ENCODE data around the gene MITF.

Gene MITF, protein sequence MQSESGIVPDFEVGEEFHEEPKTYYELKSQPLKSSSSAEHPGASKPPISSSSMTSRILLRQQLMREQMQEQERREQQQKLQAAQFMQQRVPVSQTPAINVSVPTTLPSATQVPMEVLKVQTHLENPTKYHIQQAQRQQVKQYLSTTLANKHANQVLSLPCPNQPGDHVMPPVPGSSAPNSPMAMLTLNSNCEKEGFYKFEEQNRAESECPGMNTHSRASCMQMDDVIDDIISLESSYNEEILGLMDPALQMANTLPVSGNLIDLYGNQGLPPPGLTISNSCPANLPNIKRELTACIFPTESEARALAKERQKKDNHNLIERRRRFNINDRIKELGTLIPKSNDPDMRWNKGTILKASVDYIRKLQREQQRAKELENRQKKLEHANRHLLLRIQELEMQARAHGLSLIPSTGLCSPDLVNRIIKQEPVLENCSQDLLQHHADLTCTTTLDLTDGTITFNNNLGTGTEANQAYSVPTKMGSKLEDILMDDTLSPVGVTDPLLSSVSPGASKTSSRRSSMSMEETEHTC

DNA sequence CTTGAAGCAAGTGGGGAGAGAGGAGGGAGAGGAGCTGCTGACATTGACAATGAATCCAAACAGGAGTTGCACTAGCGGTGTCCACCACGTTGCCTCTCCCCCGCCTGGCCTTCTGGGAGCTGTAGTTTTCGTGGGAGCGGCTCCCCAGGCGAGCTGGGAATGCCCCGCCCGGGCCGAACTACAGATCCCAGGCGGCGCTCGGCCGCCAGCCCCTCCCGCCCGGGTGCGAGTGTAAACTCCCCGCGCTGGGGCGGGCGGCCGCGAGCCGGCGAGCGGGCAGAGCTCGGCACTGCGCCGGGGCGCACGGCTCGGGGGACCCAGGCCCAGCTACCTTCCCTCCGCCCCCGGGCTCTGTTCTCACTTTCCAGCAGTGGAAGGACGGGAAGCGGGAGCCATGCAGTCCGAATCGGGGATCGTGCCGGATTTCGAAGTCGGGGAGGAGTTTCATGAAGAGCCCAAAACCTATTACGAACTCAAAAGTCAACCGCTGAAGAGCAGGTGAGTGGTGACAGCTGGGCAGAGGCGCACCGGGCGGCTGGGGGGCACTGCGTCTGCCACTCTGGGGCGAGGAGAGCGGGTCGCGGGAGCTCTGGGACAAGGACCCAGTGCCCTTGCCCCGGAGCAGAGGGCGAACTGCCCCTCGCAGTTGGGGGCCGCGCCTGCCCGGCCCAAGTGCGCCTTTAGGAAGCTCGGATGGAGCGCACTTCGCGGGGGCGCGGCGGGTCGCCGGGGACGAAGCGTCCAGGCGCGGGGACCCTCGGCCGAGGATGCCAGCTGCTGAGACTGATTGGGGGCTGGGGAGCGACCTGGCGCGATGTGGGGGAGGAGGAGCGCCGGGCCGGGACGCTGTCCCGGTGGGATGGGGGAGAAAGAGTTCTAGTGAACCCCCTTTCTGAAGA lies at the start of gene MITF:
MITF (plus strand) TSS at position 261 of the 899 bp plus-strand sequence; CDS start at position 395, 134 bp downstream.
- DNase-seq, result no peak

DNA sequence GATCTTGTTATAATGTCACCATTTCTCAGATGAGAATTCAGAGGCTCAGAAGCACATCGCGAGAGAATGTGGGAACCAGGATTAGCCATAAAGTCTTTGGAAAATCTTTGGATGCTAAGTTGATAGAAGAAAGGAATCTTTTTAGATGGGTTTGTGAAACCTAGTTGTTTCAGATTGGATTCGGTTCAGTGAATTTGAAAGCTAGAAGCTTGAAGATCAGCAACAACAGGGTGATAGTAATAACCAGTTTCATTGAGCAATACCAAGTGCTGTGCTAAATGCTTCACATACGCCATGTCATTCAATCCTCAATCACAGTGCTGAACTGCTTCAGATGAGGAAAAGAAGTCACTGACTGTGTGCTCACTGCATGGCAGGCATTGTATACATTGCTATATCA lies 47.4 kb upstream of the MITF start:
- no peak for DNase-seq

DNA sequence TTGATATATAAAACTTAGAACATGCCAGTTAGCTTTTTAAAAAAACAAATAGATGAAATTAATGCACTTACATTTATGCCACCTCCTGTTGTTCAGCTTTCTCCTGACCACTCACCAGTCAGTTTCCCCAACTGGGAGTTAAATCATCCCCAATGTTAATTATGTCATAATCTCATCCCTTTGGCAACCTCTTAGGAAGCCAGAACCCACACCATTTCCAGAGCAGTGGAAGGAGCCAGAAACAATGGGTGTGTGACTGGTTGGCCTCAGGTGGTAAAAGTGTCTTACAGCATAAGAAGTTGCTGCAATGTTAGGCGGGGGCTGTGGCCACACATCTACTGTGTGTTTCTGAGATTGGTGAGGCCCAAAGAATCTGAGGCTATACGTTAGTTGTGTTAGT lies 46.5 kb upstream of the MITF start:
- no peak for DNase-seq

DNA sequence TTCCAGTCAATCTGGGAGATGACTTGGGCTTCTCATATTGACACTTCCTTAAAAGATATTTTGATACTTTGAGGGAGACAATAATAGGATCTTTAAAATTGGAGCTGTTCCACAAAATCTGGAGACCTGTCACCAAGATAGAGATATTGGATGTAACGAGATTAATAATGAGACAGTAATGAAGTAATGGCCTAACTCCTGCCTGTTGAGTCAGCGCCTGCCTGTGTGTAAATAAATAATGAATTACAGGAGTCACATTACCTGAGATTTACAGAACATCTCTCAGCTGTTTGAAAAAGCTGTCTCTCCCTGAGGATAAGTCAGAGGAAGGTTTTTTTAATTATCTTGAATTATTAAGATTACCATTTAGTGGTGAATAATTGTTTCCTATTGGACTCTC lies 43.8 kb upstream of the MITF start:
- DNase-seq, result no peak

DNA sequence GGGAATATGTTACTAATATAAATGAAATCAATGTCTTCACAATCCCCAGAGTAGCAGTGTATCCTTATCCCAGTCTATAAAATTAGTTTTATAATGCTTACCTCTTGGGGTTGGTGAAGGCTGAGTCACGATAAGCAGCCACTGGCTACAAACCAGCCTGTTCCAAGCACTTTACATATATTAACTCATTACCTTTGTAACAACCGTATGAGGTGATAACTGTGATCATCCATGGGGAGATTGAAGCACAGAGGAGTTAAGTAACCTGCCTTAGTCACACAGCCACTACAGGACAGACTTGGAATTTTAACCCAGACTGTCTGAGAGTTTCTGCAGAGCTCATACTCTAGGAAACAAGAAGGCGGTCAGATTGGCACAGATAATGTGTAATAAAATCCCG lies 43.3 kb upstream of the MITF start:
- no peak for DNase-seq

DNA sequence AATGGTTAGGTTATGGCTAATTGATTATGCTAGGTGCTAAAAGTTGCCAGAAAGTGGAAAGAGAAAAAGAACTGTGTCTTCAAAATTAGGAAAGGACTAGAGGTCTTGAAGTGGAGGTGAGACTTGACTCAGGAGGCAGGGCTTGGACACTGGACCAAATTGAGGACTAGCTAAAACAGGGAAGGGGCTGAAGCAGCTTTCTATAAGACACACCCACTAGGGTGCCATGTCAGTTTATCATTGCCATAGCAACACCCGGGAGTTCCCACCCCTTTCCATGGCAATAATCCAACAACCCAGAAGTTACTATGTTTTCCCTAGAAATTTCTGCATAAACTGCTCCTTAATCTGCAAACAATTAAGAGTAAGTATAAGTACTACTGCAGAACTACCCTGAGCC lies 42.9 kb upstream of the MITF start:
- no peak for DNase-seq

DNA sequence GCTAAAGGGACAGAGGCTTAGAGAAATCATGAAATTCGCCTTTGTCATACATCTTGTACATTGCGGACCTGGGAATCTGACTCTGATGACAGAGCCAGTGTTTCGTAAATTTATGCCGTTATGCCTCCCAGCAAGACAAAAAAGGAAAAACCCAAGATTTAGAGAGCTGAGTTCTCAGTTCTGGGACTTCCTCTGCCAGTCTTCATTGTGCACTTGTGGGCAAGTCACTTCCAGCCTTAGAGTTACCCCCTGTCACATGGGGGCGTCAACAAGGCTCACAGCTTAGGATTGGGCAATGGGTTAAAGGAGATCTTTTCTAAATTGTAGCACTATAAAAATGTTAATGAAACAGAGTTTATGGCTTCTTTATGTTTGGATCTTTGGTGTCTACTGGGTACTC lies 41.9 kb upstream of the MITF start:
- DNase-seq, result no peak

DNA sequence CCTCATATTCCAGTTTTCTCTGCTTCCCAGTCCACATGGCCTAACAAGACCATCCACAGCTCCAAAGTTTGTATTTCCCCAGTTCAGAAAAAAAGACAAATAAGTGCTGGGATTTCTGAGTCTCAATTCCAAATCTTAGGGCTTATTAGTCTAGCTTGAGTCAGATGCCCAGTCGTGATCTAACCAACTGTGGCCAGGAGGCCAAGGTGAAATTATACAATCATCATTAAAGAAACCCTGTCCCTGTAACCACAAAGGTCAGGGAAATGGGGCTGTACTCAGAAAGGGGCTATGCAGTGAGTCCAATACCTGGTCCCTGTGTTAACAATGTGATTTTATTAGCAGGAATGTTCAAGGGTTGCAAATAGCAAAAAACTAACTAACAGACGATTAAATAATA lies 40.5 kb upstream of the MITF start:
- no peak for DNase-seq

DNA sequence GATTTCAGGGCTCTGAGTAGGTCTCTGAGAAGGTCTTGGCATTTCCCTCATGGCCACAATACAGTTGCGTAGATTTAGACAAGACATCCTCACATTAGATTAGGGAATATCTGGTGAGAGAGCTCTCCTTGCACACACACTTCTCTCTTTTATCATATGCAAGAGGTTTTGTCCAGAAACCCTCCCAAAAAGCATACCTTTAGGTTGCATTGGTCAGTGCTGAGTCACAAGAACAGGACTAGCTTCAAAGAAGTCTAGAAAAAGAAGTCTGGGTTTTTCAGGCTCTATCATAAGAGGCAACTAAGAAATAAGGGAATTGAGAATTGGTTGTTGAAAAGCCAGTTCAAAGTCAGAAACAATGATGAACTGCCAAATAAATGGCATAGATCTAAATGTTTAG lies 40.1 kb upstream of the MITF start:
- DNase-seq, result no peak

DNA sequence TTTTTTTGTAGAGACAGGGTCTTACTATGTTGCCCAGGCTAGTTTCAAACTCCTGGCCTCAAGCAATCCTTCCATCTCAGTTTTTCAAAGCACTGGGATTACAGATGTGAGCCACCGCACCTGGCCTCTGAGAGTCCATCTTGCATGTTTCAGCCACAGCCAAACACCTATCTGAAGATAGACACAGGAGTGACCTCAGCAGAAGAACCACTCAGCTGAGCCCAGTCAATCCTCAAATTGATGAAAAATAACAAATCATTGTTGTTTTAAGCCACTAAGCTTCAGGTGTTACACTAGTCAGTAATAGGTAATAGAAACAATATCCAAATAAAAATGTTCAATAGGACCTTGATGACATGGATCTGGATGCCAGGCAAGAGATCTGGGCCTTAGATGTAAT lies 38.3 kb upstream of the MITF start:
- no peak for DNase-seq

DNA sequence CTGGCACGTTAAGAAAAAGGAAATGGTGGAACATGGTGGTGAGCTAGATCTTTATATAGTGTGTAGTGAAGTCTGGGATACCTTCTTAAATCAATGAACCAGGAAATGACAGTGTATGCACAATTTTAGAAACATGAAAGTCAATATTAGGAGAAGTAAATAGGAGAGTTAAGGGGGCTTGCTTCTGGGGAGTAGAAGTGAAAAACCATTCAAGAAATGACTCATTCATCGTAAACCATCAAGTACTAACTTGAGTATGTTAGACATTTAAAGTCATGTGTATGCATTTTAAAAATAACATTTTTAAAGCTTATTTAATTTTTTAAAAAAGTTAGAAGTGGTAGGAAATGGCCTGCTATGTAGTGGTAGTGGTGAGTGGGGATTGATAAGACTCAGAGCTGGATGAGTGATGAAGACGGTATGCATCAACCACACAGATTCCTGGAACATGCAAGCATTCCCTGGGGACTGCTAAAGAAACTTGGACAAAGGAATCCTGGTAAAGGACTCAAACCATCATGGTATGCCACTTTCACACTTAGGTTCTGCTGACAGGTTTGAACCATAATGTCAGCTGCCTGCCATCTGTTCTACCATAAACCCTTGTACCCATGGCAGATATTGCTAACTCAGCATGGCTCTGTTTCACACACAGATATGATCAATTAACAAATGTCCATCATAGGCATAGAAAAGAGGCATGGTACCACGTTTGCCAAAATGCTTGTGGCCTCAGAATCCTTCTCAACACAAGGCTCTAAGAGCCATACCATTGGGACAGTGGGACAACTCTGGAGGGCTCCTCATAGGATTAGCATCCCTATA lies 28.9 kb upstream of the MITF start:
- DNase-seq, result no peak

DNA sequence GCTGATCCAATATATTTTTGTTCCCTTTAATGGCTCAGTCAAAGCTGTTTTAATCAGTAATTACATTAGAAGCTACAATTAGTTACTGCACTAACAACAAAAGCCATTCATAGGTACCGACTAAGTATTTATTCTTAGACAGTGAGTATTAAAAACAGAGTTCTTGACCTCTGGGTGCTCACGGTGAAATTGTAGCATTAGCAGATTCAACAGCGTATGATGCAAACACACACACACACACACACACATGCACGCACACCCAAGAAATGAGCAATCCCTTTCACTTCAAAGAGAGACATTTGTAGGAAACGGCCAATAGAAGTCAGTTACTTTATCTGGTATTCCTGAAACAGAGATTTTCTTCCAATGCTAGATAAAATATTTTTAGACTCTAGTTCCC lies 27.0 kb upstream of the MITF start:
- DNase-seq, result no peak

DNA sequence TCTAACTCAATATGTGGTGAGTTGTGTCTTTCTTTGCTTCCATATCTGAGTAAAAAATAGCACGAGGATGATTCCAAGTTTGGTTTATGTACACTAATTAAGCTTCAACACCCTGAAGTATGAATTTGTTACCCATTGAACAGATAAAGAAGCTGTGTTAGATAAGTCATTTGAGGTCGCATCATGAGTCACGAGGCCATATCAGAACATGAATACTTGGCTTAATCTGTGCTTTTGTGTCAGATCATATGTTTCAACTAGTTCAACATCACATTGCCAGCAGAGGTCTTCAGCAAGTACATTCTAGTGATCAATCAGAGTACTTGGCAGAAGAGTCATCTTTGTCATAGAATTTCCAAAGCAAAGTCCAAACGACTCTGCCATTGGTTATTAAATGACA lies 26.3 kb upstream of the MITF start:
- no peak for DNase-seq

DNA sequence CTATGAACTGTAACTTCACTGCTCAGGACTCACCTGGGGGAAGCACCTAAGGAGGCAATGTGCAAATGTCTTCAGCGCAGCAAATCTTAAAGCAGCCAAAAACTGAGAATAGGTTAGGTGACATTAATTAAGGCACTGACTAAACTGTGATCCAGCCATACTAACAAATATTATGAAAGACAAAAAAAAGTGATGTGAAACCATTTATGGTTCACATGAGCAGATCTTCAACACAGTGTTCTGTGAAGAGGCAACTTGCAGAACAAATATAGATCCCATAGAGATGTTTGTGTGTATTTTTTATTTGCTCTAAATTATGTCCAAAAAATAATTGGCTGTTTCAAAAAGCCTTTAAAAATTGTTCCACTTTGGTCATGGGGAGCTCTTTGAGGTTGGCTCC lies 24.1 kb upstream of the MITF start:
- DNase-seq, result no peak

DNA sequence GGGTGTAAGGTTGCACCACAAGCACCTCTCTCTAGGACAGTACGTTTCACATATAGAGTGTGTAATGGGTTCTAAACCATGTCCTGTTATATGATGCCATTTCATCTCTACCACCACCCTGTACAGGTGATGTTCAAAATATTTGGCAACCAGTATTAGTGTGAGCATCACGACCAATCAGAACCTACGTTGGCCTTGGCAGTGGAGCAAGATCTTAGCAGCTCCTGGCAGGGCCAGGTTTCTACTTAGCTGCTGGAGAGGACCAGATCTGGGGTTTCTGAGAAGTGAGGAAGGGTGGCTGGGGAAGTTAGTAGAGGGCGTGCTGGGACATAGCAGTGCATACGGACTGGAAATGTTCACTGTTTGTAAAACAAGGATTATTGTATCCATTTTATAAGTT lies 23.1 kb upstream of the MITF start:
- no peak for DNase-seq

DNA sequence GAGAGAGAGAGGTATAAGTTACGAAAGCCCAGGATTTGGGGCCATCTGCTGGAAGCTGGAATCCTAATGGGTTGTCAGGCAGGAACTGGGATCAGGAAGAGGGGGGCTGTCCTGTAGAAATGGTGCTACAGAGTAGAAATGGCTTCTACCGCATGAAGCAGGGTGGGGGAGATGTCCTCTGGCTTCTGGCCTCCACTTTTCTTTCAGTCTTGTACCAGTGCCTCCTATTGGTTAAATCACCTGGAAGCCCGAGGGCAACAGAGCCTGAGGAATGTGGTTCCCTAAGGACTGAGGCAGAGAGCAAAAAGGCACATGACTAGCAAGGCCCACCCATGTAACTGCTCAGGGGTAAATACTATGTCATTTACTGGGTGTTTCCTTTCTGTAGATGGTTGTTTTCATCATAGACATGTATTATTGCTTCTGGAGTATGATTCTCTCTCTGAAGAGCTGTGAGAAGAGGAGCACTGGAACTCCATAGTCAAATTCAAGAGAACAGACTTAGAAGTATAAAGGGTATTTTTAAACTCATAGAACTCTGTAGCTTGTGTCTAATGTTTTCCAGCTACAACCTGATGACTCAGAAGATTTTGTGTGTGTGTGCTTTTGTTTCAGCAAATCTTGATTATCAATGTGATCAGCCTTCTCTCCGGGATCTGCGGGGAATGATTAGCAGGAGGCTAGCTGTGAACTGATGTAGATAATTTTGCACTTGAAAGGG lies 20.2 kb upstream of the MITF start:
- no peak for DNase-seq

DNA sequence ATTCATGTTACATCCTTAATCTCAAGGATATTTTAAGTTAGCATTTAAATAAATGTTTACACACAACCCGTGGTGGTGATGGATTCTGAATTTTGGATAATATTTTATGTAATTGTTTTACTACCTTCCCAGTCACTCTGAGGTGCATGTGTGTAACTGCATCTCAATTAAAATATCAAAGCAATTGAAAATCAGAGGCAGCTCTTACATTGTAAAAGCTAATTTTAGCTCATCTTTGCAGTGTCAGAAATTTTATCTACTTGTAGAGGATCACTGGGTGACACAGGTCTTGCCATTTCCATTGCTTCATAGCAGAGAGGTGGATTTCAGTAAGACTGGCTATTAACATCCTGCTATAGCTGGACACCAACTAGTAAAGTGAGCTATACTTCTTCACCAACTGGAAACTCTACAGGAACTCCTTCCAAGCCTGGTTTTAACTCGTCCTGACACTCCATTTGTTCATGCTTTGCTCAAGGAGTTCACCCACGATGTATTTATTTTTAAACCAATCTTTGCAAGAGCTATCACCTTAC lies 19.6 kb upstream of the MITF start:
- no peak for DNase-seq

DNA sequence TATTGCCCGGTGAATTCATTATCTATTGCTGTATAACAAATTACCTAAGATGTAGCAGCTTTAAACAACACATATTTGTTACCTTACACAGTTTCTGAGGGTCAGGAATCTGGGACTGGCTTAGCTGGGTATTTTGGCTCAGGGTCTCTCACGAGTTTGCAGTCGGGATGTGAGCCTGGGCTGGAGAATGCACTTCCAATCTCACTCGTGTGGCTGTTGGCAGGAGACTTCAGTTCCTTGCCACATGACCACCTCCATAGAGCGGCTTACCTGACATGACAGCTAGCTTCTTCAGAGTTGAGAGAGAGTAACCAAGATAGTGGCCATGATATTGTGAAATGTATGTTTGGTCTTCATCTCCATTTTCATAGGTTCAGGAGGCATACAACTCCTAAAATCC lies 18.4 kb upstream of the MITF start:
- DNase-seq, result no peak

DNA sequence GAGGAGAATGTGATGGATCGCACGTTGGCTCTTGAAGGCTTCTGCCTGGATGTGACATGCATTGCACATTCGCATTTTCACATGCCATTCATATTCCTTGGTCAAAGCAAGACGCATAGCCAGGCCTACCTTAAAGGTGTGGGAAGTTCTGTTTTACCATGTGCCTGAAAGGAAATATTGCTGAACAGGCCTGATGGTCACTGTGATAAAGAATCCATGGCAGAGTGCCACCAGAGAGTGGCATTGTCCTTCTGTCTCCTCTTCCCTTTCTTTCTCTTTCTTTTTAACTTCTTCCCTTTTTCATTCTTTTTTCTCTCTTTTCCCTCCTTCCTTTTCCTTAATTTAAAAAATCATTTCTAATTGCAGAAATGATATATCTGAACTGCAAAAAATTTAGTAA lies 15.9 kb upstream of the MITF start:
- no peak for DNase-seq

DNA sequence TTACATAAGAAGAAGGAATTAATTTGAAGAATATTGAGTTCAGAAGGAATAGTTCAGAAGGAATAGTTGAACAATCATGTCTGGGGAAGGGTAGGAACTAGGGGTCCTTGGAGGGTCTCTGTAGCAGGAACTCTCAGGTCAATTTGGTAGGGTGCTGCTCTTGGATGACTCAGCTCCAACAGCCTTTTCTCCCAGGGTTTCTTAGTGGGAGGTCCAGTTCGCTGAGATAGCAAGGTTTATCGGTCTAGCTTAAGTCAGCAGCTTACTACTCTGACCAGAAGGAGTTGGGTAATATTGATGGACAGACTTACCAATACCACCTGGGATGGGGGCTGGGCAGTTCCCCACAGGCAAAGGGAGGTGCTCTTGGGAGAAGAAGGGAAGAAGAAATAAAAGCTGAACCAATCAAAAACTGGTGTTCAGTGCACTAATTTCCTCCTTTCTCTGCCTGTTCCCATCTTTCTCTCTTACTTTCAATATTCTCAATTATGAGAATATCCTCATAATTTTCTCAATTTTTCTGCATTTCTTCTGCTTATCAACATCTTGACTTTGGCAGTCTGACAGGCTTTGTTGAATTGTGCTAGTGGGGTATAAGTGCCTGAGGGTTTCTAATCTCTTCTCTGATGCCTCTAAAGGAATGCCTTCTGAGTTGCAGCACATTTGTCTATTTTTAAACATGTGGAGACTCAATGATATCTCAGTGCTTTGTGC lies 14.4 kb upstream of the MITF start:
- no peak for DNase-seq

DNA sequence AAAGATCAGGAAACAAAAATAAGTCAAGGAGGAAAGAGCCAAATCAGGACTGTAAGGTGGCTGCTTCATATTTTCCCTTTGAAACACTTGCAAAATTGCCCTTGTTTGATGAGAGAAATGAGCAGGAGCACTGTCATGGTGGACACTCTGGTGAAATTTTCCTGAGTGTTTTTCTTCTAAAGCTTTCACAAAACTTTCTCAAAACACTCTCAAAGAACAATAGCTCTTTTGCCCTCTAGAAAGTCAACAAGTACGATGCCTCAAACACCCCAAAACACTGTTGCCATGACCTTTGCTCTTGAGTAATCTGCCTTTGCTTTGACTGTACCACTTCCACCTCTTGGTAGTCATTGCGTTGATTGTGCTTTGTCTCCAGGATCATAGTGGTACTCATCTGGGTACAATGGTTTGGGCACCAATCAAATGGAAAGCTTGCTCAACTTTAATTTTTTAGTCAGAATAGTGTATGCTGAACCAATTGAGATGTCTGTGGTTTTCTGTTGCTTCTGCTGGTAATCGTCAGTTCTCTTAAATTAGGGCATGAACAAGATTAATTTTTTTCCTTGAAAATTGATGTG lies 13.2 kb upstream of the MITF start:
- no peak for DNase-seq

All from activated naive CD4-positive, alpha-beta T cell treated with anti-CD3 and anti-CD28 coated beads, Interleukin-2, amount 50 U/mL, for 16 hours (primary cell).